IMR-90 (cell line): Measurements from ENCODE around the gene SIN3B. TPM values are rescaled to one million over a fixed set of nuclear protein-coding genes. Genes with fewer than 3 reads are reported as not detected.

Experiments
- ATAC-seq: fragments of 200-7000 bp; cut with Tn5 transposase; 2 replicates; pipeline ENCODE4 v1.9.1; 2020; ENCODE audit warnings: low read depth, mild to moderate bottlenecking, moderate library complexity
- BruUV-seq: library from RNA; stranded (reverse); fragments of 400-500 nt; replicated peaks from 2 replicates; lab custom pipeline; 2021; lab: Mats Ljungman, UMichigan
- CTCF ChIA-PET: fragments of 300-600 bp; formaldehyde crosslinking; extraction: SDS; loops from one replicate; lab custom pipeline; 2021; ENCODE audit warnings: antibody characterized with exemption; lab: Yijun Ruan, JAX
- POLR2A ChIA-PET: fragments of 300-600 bp; sonication (Branson Sonifier 250); formaldehyde crosslinking; loops from one replicate; lab custom pipeline; 2022; ENCODE audit warnings: antibody characterized with exemption; ENCODE audit not compliant: unreplicated experiment; lab: Charles Lee
- DNase-seq: peaks from one replicate; pipeline ENCODE4 v3.0.0; 2013
- H2AFZ ChIP-seq: replicated peaks from 2 replicates; pipeline ENCODE3; 2013; ENCODE audit warnings: low read length, mild to moderate bottlenecking; ENCODE audit not compliant: poor library complexity
- H2AK5ac ChIP-seq: 2 replicates; pipeline ENCODE4 v1.6.1; 2013; ENCODE audit warnings: low read depth, low read length, inconsistent platforms
- H2AK9ac ChIP-seq: replicated peaks from 2 replicates; pipeline ENCODE3; 2013; ENCODE audit warnings: mild to moderate bottlenecking, low read depth, low read length, moderate library complexity; ENCODE audit not compliant: poor library complexity
- H2BK120ac ChIP-seq: 2 replicates; pipeline ENCODE4 v1.6.1; 2013; ENCODE audit warnings: low read depth, low read length, inconsistent platforms
- H2BK15ac ChIP-seq: 3 replicates; pipeline ENCODE4 v1.6.1; 2013; ENCODE audit warnings: low read depth, low read length, inconsistent platforms
- H2BK20ac ChIP-seq: 2 replicates; pipeline ENCODE4 v1.6.1; 2013; ENCODE audit warnings: low read depth, mild to moderate bottlenecking, inconsistent platforms, low read length, moderate library complexity
- H2BK5ac ChIP-seq: 2 replicates; pipeline ENCODE4 v1.6.1; 2013; ENCODE audit warnings: mild to moderate bottlenecking, low read depth, low read length, inconsistent platforms; ENCODE audit not compliant: poor library complexity, severe bottlenecking
- H3K14ac ChIP-seq: replicated peaks from 2 replicates; pipeline ENCODE4 v1.6.1; 2013; ENCODE audit warnings: low read depth, low read length, inconsistent platforms
- H3K18ac ChIP-seq: 2 replicates; pipeline ENCODE4 v1.6.1; 2013; ENCODE audit warnings: low read depth, low read length, control low read depth
- H3K23ac ChIP-seq: 2 replicates; pipeline ENCODE4 v1.6.1; 2013; ENCODE audit warnings: low read depth, low read length, inconsistent platforms
- H3K27ac ChIP-seq: 2 replicates; pipeline ENCODE4 v1.5.1; 2013; ENCODE audit warnings: mild to moderate bottlenecking, control low read depth, low read length; ENCODE audit not compliant: insufficient read depth
- H3K27me3 ChIP-seq: 2 replicates; pipeline ENCODE4 v1.6.1; 2013; ENCODE audit warnings: low read length; ENCODE audit not compliant: control insufficient read depth, insufficient read depth
- H3K36me3 ChIP-seq: 2 replicates; pipeline ENCODE4 v1.6.1; 2013; ENCODE audit warnings: low read length, mixed read lengths; ENCODE audit not compliant: control insufficient read depth, insufficient read depth
- H3K4ac ChIP-seq: 2 replicates; pipeline ENCODE4 v1.6.1; 2013; ENCODE audit warnings: low read depth, low read length, inconsistent platforms
- H3K4me1 ChIP-seq: 2 replicates; pipeline ENCODE4 v1.6.1; 2013; ENCODE audit warnings: low read length, mixed read lengths; ENCODE audit not compliant: control insufficient read depth, insufficient read depth
- H3K4me2 ChIP-seq: 2 replicates; pipeline ENCODE4 v1.6.1; 2013; ENCODE audit warnings: low read depth, mild to moderate bottlenecking, control low read depth, low read length, moderate library complexity
- H3K4me3 ChIP-seq: 2 replicates; pipeline ENCODE4 v1.5.1; 2013; ENCODE audit warnings: low read depth, mild to moderate bottlenecking, control low read depth, low read length, moderate library complexity; ENCODE audit not compliant: insufficient read depth
- H3K56ac ChIP-seq: 2 replicates; pipeline ENCODE4 v1.6.1; 2013; ENCODE audit warnings: low read length, inconsistent platforms; ENCODE audit not compliant: insufficient read depth; ENCODE audit errors: extremely low read depth
- H3K79me1 ChIP-seq, 2 experiments: 2 replicates each; pipeline ENCODE4 v1.6.1; 2013; ENCODE audit warnings: low read length in 2 of 2, inconsistent platforms in 1 of 2, low read depth in 1 of 2
- H3K9ac ChIP-seq: 2 replicates; pipeline ENCODE4 v1.6.1; 2013; ENCODE audit warnings: low read depth, low read length, control low read depth
- H3K9me1 ChIP-seq: 2 replicates; pipeline ENCODE4 v1.6.1; 2013; ENCODE audit warnings: low read length, inconsistent platforms; ENCODE audit not compliant: insufficient read depth
- H3K9me3 ChIP-seq: 2 replicates; pipeline ENCODE4 v1.6.1; 2013; ENCODE audit warnings: low read length; ENCODE audit not compliant: control insufficient read depth, insufficient read depth
- H4K20me1 ChIP-seq: 2 replicates; pipeline ENCODE4 v1.6.1; 2013; ENCODE audit warnings: low read length, inconsistent platforms; ENCODE audit not compliant: insufficient read depth
- H4K5ac ChIP-seq: 2 replicates; pipeline ENCODE4 v1.6.1; 2013; ENCODE audit warnings: mild to moderate bottlenecking, low read depth, low read length, control low read depth
- H4K8ac ChIP-seq, 2 experiments: 2 replicates each; pipeline ENCODE4 v1.6.1; 2013; ENCODE audit warnings: low read depth in 2 of 2, low read length in 2 of 2, control low read depth in 1 of 2, inconsistent platforms in 1 of 2
- H4K91ac ChIP-seq: 2 replicates; pipeline ENCODE4 v1.6.1; 2013; ENCODE audit warnings: low read depth, low read length, inconsistent platforms; ENCODE audit not compliant: insufficient read depth
- BHLHE40 ChIP-seq: fragments of 150-350 bp; IDR thresholded peaks from 2 replicates; pipeline ENCODE4 v1.6.1; 2016; ENCODE audit warnings: mild to moderate bottlenecking, low read depth, low read length
- ELK1 ChIP-seq: fragments of 150-350 bp; IDR thresholded peaks from 2 replicates; pipeline ENCODE4 v1.6.1; 2016; ENCODE audit warnings: low read depth, mild to moderate bottlenecking, low read length, moderate library complexity, borderline replicate concordance
- MAZ ChIP-seq: IDR thresholded peaks from 2 replicates; pipeline ENCODE4 v1.6.1; 2012; ENCODE audit warnings: low read depth, mild to moderate bottlenecking, low read length, improper control_type of control experiment, moderate library complexity, borderline replicate concordance
- WGBS, 2 experiments: methylation state at CpG; one replicate each; pipeline versions ENCODE4 v1.1.5 to v1.1.7; 2013; ENCODE audit warnings: missing lambda C conversion rate in 2 of 2; ENCODE audit not compliant: insufficient read length in 1 of 2; ENCODE audit errors: extremely low coverage in 2 of 2; 5-methylcytosine and 5-hydroxymethylcytosine counted together
- dilution Hi-C: fragments of 300-500 bp; cut with HindIII; formaldehyde crosslinking; loops from one replicate; pipeline ENCODE4 v1.14.3; 2018; ENCODE audit warnings: low sequenced_read_pairs; ENCODE audit not compliant: unreplicated experiment
- in situ Hi-C: fragments of 300-500 bp; cut with MboI; formaldehyde crosslinking; loops from 3 replicates; pipeline ENCODE4 v1.14.3; 2019; ENCODE audit warnings: low sequenced_read_pairs, inconsistent platforms, mixed read lengths
- intact Hi-C: fragments of 100-400 bp; cut with micrococcal nuclease; formaldehyde crosslinking; loops from 2 replicates; pipeline ENCODE4 v1.10.0; 2022
- polyA plus RNA-seq, 3 experiments: library from polyadenylated mRNA; depleted of rRNA; stranded (reverse); fragments of >200 nt; gene quantifications; 2 replicates each; pipeline ENCODE4 v1.2.3, GENCODE V29; 2012; ENCODE audit warnings: low replicate concordance in 1 of 3
- total RNA-seq: library from RNA; depleted of rRNA; stranded (reverse); fragments of >200 nt; gene quantifications from 2 replicates; pipeline ENCODE4 v1.2.3, GENCODE V29; 2012

SIN3B gene
- total and polyA plus RNA-seq, 2 of the 4 experiments (the other 2 are of a cell fraction) = 7.9 to 40.0 TPM

GRCh38 chr19:16847430-16847829, 18.2 kb downstream of the SIN3B start:
- TF ChIP-seq MAZ (no peak), BHLHE40 (no peak), ELK1 (no peak)
- Histone ChIP-seq H4K8ac (no peak overlapping the region), H4K5ac (no peak overlapping the region), H3K27me3 (no peaks in the 10 kb centered on the region), H2AK9ac (no peak overlapping the region), H2BK120ac (no peak overlapping the region), H3K9me1 (peaks cover 29% of the 10 kb centered on the region), H3K4me2 (no peak overlapping the region), H2AFZ (no peak overlapping the region), H2BK5ac (no peak overlapping the region), H2AK5ac (no peak overlapping the region), H3K4me3 (no peak overlapping the region), H3K4ac (no peak overlapping the region), H3K79me1 (peaks cover 13 to 72% of the 10 kb centered on the region in 2 experiments; a peak in 3 of 4 replicates), H3K9me3 (no peaks in the 10 kb centered on the region), H4K20me1 (peaks cover 14% of the 10 kb centered on the region), H3K23ac (no peak overlapping the region), H2BK20ac (no peak overlapping the region), H3K36me3 (peaks cover 68% of the 10 kb centered on the region), H3K4me1 (peaks cover 16% of the 10 kb centered on the region), H3K9ac (no peak overlapping the region), H4K91ac (no peak overlapping the region), H3K14ac (no peak overlapping the region), H3K27ac (no peak overlapping the region), H2BK15ac (no peak overlapping the region), H3K18ac (no peak overlapping the region), H3K56ac (no peak overlapping the region)
- WGBS, 2 experiments = no CpG with 5 or more reads among the region's 6 CpGs
- in situ Hi-C loops (no loop called here), intact Hi-C loops (loop anchor here (5.0 kb wide), 1 partner anchor 70 kb away; no protein-coding TSS in a partner anchor), dilution Hi-C loops (no loop called here)
- CTCF ChIA-PET = no interaction called here
- POLR2A ChIA-PET = interaction anchor here (0.6 kb wide), 1 partner anchor 29 kb away, joined by 11 read pairs; no protein-coding TSS in a partner anchor
- ATAC-seq (no peak), DNase-seq (no peak)
- BruUV-seq = no TSS peak
